ENCODE results near the gene SULT1E1.

Gene SULT1E1

GRCh38 chr4:69811166-69811565, 48.8 kb downstream of the SULT1E1 start (continued):
- TF ChIP-seq ZSCAN23 (tag by site-specific recombination; IDR thresholded peaks at IDR 0.05) = no peak
- no peak for TF ChIP-seq ZNF239 (tag by site-specific recombination; IDR thresholded peaks at IDR 0.05)
- no peak for TF ChIP-seq REPIN1 (tag by site-specific recombination; IDR thresholded peaks at IDR 0.05; ENCODE audit: low read depth)
- no peak for TF ChIP-seq ZNF629 (tag by site-specific recombination; IDR thresholded peaks at IDR 0.05)
- no peak for TF ChIP-seq KLF9 (tag by site-specific recombination; IDR thresholded peaks at IDR 0.05; ENCODE audit: low read depth)

- Histone ChIP-seq H3K9me3 (ENCODE audit: control insufficient read depth, insufficient read depth, low read depth, low read length) (no peaks in the 10 kb centered on the region), H3K4me3 (ENCODE audit: low read depth, low read length) (no peak overlapping the region), H3K27ac (ENCODE audit: extremely low read depth, low read depth, low read length) (no peak overlapping the region), H3K36me3 (ENCODE audit: control insufficient read depth in 2 of 2, insufficient read depth in 1 of 2, low read length in 2 of 2) (no peaks in the 10 kb centered on the region), H3K4me1 (ENCODE audit: control insufficient read depth, insufficient read depth, low read length) (no peaks in the 10 kb centered on the region)
- POLR2A ChIA-PET = no interaction called here
- CTCF ChIA-PET = interaction anchor here (0.7 kb wide), 2 partner anchors 8 to 20 kb away, joined by 3 read pairs; no protein-coding TSS in a partner anchor
- TF ChIP-seq ZNF777 (tag by site-specific recombination; IDR thresholded peaks at IDR 0.05; ENCODE audit: borderline replicate concordance) (no peak), ZNF629 (tag by site-specific recombination; IDR thresholded peaks at IDR 0.05) (no peak), ZSCAN23 (tag by site-specific recombination; IDR thresholded peaks at IDR 0.05) (no peak), ZBTB48 (tag by site-specific recombination; IDR thresholded peaks at IDR 0.05) (no peak), ZNF707 (tag by site-specific recombination; IDR thresholded peaks at IDR 0.05) (no peak), ZNF26 (tag by site-specific recombination; IDR thresholded peaks at IDR 0.05) (no peak), ZNF670 (tag by site-specific recombination; IDR thresholded peaks at IDR 0.05; ENCODE audit: low read depth) (no peak), ZNF521 (tag by site-specific recombination; IDR thresholded peaks at IDR 0.05) (no peak), ZNF174 (tag by site-specific recombination; IDR thresholded peaks at IDR 0.05) (no peak), ZNF302 (tag by site-specific recombination; IDR thresholded peaks at IDR 0.05; ENCODE audit: low read depth) (no peak), PRDM2 (tag by site-specific recombination; IDR thresholded peaks at IDR 0.05; ENCODE audit: borderline replicate concordance) (no peak), TSHZ1 (tag by site-specific recombination; IDR thresholded peaks at IDR 0.05; ENCODE audit: borderline replicate concordance) (no peak), ZSCAN4 (tag by site-specific recombination; IDR thresholded peaks at IDR 0.05) (no peak)
Observed at GRCh38 chr4:69800599-69800998, 59.3 kb downstream of the SULT1E1 start.

Measured in HEK293 (cell line).